ENCODE results near the gene FSIP2.

Gene FSIP2

DNA sequence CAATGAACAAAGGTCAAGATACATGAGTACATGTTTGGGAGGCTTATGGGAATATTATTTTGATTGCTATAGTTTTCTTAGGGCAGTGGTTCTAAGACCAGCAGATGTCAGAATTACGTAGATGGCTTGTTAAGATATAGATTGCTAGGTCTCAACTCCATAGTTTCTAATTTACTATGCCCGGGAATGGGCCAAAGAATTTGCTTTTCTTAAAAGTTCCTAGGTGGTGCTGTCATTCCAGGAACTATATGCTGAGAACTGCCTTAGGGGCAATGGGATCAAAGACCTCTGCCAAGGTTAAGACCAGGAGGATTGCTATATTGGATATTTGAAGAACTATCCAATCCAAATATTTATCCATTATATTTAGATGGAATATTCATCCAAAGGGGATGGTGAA is 141.8 kb downstream of the FSIP2 start:
- DNase-seq (ENCODE audit: low read depth): no peak
- H3K4me3 ChIP-seq (ENCODE audit: control insufficient read depth, low read depth, low read length): no peak overlapping the region
- TF ChIP-seq, protein P1, sequence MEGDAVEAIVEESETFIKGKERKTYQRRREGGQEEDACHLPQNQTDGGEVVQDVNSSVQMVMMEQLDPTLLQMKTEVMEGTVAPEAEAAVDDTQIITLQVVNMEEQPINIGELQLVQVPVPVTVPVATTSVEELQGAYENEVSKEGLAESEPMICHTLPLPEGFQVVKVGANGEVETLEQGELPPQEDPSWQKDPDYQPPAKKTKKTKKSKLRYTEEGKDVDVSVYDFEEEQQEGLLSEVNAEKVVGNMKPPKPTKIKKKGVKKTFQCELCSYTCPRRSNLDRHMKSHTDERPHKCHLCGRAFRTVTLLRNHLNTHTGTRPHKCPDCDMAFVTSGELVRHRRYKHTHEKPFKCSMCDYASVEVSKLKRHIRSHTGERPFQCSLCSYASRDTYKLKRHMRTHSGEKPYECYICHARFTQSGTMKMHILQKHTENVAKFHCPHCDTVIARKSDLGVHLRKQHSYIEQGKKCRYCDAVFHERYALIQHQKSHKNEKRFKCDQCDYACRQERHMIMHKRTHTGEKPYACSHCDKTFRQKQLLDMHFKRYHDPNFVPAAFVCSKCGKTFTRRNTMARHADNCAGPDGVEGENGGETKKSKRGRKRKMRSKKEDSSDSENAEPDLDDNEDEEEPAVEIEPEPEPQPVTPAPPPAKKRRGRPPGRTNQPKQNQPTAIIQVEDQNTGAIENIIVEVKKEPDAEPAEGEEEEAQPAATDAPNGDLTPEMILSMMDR (conservative IDR thresholded peaks at IDR 0.05; ENCODE audit: control insufficient read depth, insufficient read depth, low read depth, low read length): no peak

All from fibroblast of mammary gland (primary cell).